GM18861 (cell line): ENCODE data around the gene SLC7A7.
"Not testable (repeated sequence)": the region's sequence is repeated elsewhere in the genome, so short reads cannot be mapped to it uniquely, and the experiment has no call there.

ENCODE experiments used
- ATAC-seq: cut with Tn5 transposase; IDR thresholded peaks from one replicate; pipeline ENCODE4 v1.9.1; 2021; ENCODE audit not compliant: unreplicated experiment

Gene SLC7A7

GRCh38 chr14:22844221-22845102, 29.2 kb upstream of the SLC7A7 start:
- no peak for ATAC-seq

- ATAC-seq: no peak
These were observed 28.1 kb upstream of the SLC7A7 start for GRCh38 chr14:22843123-22843925.

- no peak for ATAC-seq
These were observed 27.2 kb upstream of the SLC7A7 start for GRCh38 chr14:22842211-22843122.

- ATAC-seq: no peak
These were observed 26.5 kb upstream of the SLC7A7 start for GRCh38 chr14:22841769-22842168.

- no peak for ATAC-seq
These were observed 26.1 kb upstream of the SLC7A7 start for GRCh38 chr14:22841311-22841710.

GRCh38 chr14:22839159-22839779, 24.0 kb upstream of the SLC7A7 start:
- ATAC-seq: no peak

GRCh38 chr14:22838631-22839041, 23.4 kb upstream of the SLC7A7 start:
- ATAC-seq: no peak

GRCh38 chr14:22837750-22838538, 22.7 kb upstream of the SLC7A7 start:
- no peak for ATAC-seq

- ATAC-seq: no peak
These were observed 22.0 kb upstream of the SLC7A7 start for GRCh38 chr14:22837114-22837749.

- no peak for ATAC-seq
These were observed 21.3 kb upstream of the SLC7A7 start, which contains the start of gene MMP14 for GRCh38 chr14:22836301-22837113. Gene MMP14 (plus strand): TSS chr14:22836585. CDS start chr14:22836818, 233 bp downstream.

GRCh38 chr14:22835505-22835904, 20.3 kb upstream of the SLC7A7 start:
- no peak for ATAC-seq

- no peak for ATAC-seq
These were observed 15.3 kb upstream of the SLC7A7 start for GRCh38 chr14:22830443-22831010.

GRCh38 chr14:22829661-22830442, 14.6 kb upstream of the SLC7A7 start, which contains the start of gene MRPL52:
Gene MRPL52 (plus strand): TSS chr14:22829887. CDS start chr14:22829913, 26 bp downstream.
- peak; percentile 84 for ATAC-seq

- ATAC-seq: not testable (repeated sequence)
These were observed 13.9 kb upstream of the SLC7A7 start for GRCh38 chr14:22829076-22829660.

- ATAC-seq: no peak
These were observed 9.6 kb upstream of the SLC7A7 start for GRCh38 chr14:22824711-22825359.

GRCh38 chr14:22822571-22823098, 7.4 kb upstream of the SLC7A7 start:
- peak; percentile 44 for ATAC-seq
